WTC11 (cell line): ENCODE measurements around the gene TMEM196. TPM values are rescaled to one million over a fixed set of nuclear protein-coding genes. Genes with fewer than 3 reads are reported as not detected.

Experiments
- ELF4 ChIP-seq: sonication (generic); formaldehyde crosslinking; IDR thresholded peaks from 2 replicates; pipeline ENCODE4 v1.8.1; 2022; ENCODE audit warnings: low read depth, mild to moderate bottlenecking, moderate library complexity, missing genetic modification reagents
- EMX1 ChIP-seq: fragments of 250-450 bp; sonication (Bioruptor Pico); IDR thresholded peaks from 2 replicates; pipeline ENCODE4 v1.8.0; 2021; ENCODE audit warnings: mild to moderate bottlenecking
- NFYB ChIP-seq: sonication (generic); formaldehyde crosslinking; conservative IDR thresholded peaks from 2 replicates; pipeline ENCODE4 v1.8.0; 2022; ENCODE audit warnings: low read depth, missing genetic modification reagents
- NR1H2 ChIP-seq: sonication (generic); formaldehyde crosslinking; IDR thresholded peaks from 2 replicates; pipeline ENCODE4 v1.9.0; 2021; ENCODE audit warnings: mild to moderate bottlenecking, moderate library complexity, missing genetic modification reagents
- NR2C2 ChIP-seq: sonication (generic); formaldehyde crosslinking; IDR thresholded peaks from 2 replicates; pipeline ENCODE4 v1.8.0; 2022; ENCODE audit warnings: mild to moderate bottlenecking, missing genetic modification reagents
- OVOL2 ChIP-seq: fragments of 250-450 bp; sonication (Bioruptor Pico); IDR thresholded peaks from 2 replicates; pipeline ENCODE4 v1.9.0; 2021; ENCODE audit warnings: mild to moderate bottlenecking, borderline replicate concordance
- RELA ChIP-seq: sonication (generic); formaldehyde crosslinking; IDR thresholded peaks from 2 replicates; pipeline ENCODE4 v1.8.1; 2022; ENCODE audit warnings: missing genetic modification reagents, mild to moderate bottlenecking, borderline replicate concordance
- SMAD3 ChIP-seq: sonication (generic); formaldehyde crosslinking; IDR thresholded peaks from 2 replicates; pipeline ENCODE4 v1.8.0; 2022; ENCODE audit warnings: missing genetic modification reagents, mild to moderate bottlenecking, borderline replicate concordance
- TP53 ChIP-seq: sonication (generic); formaldehyde crosslinking; IDR thresholded peaks from 2 replicates; pipeline ENCODE4 v1.8.1; 2023; ENCODE audit warnings: mild to moderate bottlenecking, missing genetic modification reagents
- ZBTB21 ChIP-seq: sonication (generic); formaldehyde crosslinking; IDR thresholded peaks from 2 replicates; pipeline ENCODE4 v1.8.1; 2023; ENCODE audit warnings: mild to moderate bottlenecking, missing genetic modification reagents, borderline replicate concordance
- total RNA-seq: library from RNA; stranded (reverse); gene quantifications from 3 replicates; pipeline ENCODE4 v1.2.3, GENCODE V29; 2021
- TF ChIP-seq, protein P1 (sequence below): fragments of 250-450 bp; sonication (Bioruptor Pico); IDR thresholded peaks from 2 replicates; pipeline ENCODE4 v1.9.0; 2021; ENCODE audit warnings: mild to moderate bottlenecking
- TF ChIP-seq, protein P2 (sequence below): sonication (generic); formaldehyde crosslinking; IDR thresholded peaks from 2 replicates; pipeline ENCODE4 v1.8.1; 2022; ENCODE audit warnings: low read depth, mild to moderate bottlenecking, moderate library complexity, missing genetic modification reagents, borderline replicate concordance
- TF ChIP-seq, protein P3 (sequence below): sonication (generic); formaldehyde crosslinking; IDR thresholded peaks from 2 replicates; pipeline ENCODE4 v1.8.0; 2022; ENCODE audit warnings: mild to moderate bottlenecking, missing genetic modification reagents
- TF ChIP-seq, protein P4 (sequence below): sonication (generic); formaldehyde crosslinking; IDR thresholded peaks from 2 replicates; pipeline ENCODE4 v1.8.1; 2022; ENCODE audit warnings: missing genetic modification reagents, borderline replicate concordance
- TF ChIP-seq, protein P5 (sequence below): fragments of 250-450 bp; sonication (Bioruptor Pico); conservative IDR thresholded peaks from 2 replicates; pipeline ENCODE4 v1.9.0; 2021; ENCODE audit warnings: mild to moderate bottlenecking
- TF ChIP-seq, protein P6 (sequence below): sonication (generic); formaldehyde crosslinking; IDR thresholded peaks from 2 replicates; pipeline ENCODE4 v1.8.0; 2022; ENCODE audit warnings: missing genetic modification reagents
- TF ChIP-seq, protein P7 (sequence below): sonication (generic); formaldehyde crosslinking; IDR thresholded peaks from 2 replicates; pipeline ENCODE4 v1.8.0; 2023; ENCODE audit warnings: missing genetic modification reagents, mild to moderate bottlenecking, borderline replicate concordance

TMEM196 gene
- total RNA-seq, 1 experiment from 2014 or later: 0.42 TPM

DNA sequence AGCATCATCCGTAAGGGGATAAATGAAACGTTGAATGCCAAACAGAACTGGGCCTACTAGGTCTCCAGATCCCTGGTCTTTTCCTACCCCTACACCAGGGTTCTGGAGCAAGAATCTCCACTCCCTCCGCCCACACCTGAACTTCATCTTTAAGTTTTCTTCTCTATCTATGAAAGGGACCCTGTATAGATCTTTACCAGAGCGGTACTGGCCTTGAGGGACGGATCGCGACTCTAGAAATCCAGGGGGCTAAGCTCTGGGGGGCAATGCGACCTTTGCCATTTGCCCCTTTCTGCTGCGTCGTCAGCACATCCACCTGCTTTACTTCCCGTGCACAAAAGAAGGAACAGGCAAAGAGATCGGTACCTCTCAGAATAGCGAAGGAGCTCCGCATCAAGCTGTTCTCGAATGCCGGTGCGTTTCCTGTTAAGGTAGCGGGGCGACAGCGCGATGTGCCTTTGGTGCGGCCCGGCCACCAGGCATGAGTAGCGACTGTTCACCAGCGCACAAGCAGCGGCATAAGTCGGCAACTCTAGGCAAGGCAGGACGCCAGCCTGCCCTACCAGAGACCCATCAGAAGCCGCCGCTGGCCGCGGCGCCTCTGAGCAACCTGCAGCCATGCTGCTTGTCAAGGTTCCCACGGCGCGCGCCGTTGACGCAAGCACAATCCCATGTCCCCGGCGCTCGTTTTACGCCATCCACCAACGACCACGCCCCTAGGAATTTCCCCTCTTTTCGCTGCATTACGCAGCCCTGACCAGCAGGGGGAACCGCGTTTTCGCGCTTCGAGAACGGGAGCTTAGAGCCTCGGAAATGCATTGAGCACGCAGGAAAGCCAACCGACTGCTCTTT is 64.8 kb downstream of the TMEM196 start, which contains the start of gene POLR1F (continued):
- TF ChIP-seq, protein P1, sequence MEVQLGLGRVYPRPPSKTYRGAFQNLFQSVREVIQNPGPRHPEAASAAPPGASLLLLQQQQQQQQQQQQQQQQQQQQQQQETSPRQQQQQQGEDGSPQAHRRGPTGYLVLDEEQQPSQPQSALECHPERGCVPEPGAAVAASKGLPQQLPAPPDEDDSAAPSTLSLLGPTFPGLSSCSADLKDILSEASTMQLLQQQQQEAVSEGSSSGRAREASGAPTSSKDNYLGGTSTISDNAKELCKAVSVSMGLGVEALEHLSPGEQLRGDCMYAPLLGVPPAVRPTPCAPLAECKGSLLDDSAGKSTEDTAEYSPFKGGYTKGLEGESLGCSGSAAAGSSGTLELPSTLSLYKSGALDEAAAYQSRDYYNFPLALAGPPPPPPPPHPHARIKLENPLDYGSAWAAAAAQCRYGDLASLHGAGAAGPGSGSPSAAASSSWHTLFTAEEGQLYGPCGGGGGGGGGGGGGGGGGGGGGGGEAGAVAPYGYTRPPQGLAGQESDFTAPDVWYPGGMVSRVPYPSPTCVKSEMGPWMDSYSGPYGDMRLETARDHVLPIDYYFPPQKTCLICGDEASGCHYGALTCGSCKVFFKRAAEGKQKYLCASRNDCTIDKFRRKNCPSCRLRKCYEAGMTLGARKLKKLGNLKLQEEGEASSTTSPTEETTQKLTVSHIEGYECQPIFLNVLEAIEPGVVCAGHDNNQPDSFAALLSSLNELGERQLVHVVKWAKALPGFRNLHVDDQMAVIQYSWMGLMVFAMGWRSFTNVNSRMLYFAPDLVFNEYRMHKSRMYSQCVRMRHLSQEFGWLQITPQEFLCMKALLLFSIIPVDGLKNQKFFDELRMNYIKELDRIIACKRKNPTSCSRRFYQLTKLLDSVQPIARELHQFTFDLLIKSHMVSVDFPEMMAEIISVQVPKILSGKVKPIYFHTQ (CRISPR knock-in tag): no peak
- TF ChIP-seq NR2C2 (no peak), NR1H2 (CRISPR knock-in tag) (no peak), NFYB (CRISPR knock-in tag) (0 out of 2 replicates have a peak, but pooled peaks have one; percentile 37), TP53 (CRISPR knock-in tag) (no peak), ELF4 (no peak), SMAD3 (no peak; the same call in 1 of the 2 replicates), OVOL2 (no peak), ZBTB21 (CRISPR knock-in tag) (peak; percentile 91), EMX1 (CRISPR knock-in tag) (0 out of 2 replicates have a peak, but pooled peaks have one; percentile 16), RELA (CRISPR knock-in tag) (no peak; the same call in 1 of the 2 replicates)
- TF ChIP-seq, protein P2, sequence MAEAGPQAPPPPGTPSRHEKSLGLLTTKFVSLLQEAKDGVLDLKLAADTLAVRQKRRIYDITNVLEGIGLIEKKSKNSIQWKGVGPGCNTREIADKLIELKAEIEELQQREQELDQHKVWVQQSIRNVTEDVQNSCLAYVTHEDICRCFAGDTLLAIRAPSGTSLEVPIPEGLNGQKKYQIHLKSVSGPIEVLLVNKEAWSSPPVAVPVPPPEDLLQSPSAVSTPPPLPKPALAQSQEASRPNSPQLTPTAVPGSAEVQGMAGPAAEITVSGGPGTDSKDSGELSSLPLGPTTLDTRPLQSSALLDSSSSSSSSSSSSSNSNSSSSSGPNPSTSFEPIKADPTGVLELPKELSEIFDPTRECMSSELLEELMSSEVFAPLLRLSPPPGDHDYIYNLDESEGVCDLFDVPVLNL (CRISPR knock-in tag): no peak
- TF ChIP-seq, protein P3, sequence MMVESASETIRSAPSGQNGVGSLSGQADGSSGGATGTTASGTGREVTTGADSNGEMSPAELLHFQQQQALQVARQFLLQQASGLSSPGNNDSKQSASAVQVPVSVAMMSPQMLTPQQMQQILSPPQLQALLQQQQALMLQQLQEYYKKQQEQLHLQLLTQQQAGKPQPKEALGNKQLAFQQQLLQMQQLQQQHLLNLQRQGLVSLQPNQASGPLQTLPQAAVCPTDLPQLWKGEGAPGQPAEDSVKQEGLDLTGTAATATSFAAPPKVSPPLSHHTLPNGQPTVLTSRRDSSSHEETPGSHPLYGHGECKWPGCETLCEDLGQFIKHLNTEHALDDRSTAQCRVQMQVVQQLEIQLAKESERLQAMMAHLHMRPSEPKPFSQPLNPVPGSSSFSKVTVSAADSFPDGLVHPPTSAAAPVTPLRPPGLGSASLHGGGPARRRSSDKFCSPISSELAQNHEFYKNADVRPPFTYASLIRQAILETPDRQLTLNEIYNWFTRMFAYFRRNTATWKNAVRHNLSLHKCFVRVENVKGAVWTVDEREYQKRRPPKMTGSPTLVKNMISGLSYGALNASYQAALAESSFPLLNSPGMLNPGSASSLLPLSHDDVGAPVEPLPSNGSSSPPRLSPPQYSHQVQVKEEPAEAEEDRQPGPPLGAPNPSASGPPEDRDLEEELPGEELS: no peak
- TF ChIP-seq, protein P4, sequence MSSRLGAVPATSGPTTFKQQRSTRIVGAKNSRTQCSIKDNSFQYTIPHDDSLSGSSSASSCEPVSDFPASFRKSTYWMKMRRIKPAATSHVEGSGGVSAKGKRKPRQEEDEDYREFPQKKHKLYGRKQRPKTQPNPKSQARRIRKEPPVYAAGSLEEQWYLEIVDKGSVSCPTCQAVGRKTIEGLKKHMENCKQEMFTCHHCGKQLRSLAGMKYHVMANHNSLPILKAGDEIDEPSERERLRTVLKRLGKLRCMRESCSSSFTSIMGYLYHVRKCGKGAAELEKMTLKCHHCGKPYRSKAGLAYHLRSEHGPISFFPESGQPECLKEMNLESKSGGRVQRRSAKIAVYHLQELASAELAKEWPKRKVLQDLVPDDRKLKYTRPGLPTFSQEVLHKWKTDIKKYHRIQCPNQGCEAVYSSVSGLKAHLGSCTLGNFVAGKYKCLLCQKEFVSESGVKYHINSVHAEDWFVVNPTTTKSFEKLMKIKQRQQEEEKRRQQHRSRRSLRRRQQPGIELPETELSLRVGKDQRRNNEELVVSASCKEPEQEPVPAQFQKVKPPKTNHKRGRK (CRISPR knock-in tag): no peak
- TF ChIP-seq, protein P5, sequence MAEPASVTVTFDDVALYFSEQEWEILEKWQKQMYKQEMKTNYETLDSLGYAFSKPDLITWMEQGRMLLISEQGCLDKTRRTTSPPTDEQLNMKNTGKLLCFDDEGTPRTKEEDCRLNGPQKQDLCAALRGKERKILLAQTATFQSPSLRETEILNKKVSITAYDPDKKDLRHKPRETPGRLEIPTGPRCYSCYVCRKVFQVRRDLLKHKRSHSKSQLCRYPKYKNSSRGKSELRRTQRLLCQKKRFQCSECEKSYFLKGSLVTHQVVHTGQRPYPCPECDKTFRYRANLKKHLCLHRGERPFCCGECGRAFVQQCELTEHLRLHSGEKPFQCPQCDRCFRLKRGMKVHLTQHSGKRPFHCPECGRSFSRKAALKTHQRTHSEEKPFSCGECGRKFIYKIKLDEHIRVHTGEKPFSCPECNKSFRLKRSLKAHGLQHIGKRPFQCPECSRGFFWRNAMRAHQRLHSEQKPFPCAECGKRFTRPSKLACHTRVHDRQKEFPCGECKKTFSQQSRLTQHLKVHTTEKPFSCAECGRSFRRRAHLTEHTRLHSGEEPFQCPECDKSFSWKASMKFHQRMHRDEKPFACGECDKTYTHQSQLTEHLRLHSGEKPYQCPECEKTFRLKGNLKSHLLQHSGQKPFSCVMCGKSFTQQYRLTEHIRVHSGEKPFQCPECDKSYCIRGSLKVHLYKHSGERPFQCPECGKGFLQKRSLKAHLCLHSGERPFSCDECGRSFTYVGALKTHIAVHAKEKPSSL (CRISPR knock-in tag): no peak
- TF ChIP-seq, protein P6, sequence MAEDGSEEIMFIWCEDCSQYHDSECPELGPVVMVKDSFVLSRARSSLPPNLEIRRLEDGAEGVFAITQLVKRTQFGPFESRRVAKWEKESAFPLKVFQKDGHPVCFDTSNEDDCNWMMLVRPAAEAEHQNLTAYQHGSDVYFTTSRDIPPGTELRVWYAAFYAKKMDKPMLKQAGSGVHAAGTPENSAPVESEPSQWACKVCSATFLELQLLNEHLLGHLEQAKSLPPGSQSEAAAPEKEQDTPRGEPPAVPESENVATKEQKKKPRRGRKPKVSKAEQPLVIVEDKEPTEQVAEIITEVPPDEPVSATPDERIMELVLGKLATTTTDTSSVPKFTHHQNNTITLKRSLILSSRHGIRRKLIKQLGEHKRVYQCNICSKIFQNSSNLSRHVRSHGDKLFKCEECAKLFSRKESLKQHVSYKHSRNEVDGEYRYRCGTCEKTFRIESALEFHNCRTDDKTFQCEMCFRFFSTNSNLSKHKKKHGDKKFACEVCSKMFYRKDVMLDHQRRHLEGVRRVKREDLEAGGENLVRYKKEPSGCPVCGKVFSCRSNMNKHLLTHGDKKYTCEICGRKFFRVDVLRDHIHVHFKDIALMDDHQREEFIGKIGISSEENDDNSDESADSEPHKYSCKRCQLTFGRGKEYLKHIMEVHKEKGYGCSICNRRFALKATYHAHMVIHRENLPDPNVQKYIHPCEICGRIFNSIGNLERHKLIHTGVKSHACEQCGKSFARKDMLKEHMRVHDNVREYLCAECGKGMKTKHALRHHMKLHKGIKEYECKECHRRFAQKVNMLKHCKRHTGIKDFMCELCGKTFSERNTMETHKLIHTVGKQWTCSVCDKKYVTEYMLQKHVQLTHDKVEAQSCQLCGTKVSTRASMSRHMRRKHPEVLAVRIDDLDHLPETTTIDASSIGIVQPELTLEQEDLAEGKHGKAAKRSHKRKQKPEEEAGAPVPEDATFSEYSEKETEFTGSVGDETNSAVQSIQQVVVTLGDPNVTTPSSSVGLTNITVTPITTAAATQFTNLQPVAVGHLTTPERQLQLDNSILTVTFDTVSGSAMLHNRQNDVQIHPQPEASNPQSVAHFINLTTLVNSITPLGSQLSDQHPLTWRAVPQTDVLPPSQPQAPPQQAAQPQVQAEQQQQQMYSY: no peak
- TF ChIP-seq, protein P7, sequence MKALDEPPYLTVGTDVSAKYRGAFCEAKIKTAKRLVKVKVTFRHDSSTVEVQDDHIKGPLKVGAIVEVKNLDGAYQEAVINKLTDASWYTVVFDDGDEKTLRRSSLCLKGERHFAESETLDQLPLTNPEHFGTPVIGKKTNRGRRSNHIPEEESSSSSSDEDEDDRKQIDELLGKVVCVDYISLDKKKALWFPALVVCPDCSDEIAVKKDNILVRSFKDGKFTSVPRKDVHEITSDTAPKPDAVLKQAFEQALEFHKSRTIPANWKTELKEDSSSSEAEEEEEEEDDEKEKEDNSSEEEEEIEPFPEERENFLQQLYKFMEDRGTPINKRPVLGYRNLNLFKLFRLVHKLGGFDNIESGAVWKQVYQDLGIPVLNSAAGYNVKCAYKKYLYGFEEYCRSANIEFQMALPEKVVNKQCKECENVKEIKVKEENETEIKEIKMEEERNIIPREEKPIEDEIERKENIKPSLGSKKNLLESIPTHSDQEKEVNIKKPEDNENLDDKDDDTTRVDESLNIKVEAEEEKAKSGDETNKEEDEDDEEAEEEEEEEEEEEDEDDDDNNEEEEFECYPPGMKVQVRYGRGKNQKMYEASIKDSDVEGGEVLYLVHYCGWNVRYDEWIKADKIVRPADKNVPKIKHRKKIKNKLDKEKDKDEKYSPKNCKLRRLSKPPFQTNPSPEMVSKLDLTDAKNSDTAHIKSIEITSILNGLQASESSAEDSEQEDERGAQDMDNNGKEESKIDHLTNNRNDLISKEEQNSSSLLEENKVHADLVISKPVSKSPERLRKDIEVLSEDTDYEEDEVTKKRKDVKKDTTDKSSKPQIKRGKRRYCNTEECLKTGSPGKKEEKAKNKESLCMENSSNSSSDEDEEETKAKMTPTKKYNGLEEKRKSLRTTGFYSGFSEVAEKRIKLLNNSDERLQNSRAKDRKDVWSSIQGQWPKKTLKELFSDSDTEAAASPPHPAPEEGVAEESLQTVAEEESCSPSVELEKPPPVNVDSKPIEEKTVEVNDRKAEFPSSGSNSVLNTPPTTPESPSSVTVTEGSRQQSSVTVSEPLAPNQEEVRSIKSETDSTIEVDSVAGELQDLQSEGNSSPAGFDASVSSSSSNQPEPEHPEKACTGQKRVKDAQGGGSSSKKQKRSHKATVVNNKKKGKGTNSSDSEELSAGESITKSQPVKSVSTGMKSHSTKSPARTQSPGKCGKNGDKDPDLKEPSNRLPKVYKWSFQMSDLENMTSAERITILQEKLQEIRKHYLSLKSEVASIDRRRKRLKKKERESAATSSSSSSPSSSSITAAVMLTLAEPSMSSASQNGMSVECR (CRISPR knock-in tag): peak; percentile 82; the same call in 1 of the 2 replicates
